ENCODE data around the gene WNT2B.

The WNT2B gene

GRCh38 chr1:112509005-112509659 is 367 bp downstream of the WNT2B start:
- Histone ChIP-seq H2AFZ (ENCODE audit: insufficient read depth, low read length, poor library complexity) (peak overlapping the region; percentile 19), H2BK5ac (ENCODE audit: low read depth, low read length, poor library complexity) (no peak overlapping the region), H3K23ac (ENCODE audit: low read length) (no peak overlapping the region), H4K8ac (ENCODE audit: low read depth, low read length) (no peak overlapping the region), H3K18ac (ENCODE audit: low read length) (no peak overlapping the region), H3K4me3 (ENCODE audit: low read depth, low read length) (peak overlapping the region; percentile 70), H3K14ac (ENCODE audit: low read length) (no peak overlapping the region), H2BK120ac (ENCODE audit: insufficient read depth, low read length, poor library complexity) (no peak overlapping the region), H3K9ac (ENCODE audit: low read length) (no peak overlapping the region), H3K4me2 (ENCODE audit: low read length) (peak overlapping the region; percentile 65), H2BK12ac (ENCODE audit: low read length) (no peak overlapping the region), H3K9me3 (ENCODE audit: insufficient read depth, low read depth, low read length) (peaks cover 3% of the 10 kb centered on the region), H3K4me1 (ENCODE audit: control insufficient read depth in 1 of 2, insufficient read depth in 2 of 2, low read length in 2 of 2) (peaks cover 3 to 18% of the 10 kb centered on the region in 2 experiments), H3K79me2 (ENCODE audit: control insufficient read depth, insufficient read depth, low read length, poor library complexity) (no peaks in the 10 kb centered on the region), H3K36me3 (ENCODE audit: control insufficient read depth in 1 of 2, insufficient read depth in 2 of 2, low read length in 2 of 2) (no peaks in the 10 kb centered on the region), H3K27ac (ENCODE audit: low read depth, low read length) (no peak overlapping the region), H2AK5ac (ENCODE audit: low read length) (no peak overlapping the region), H3K4ac (ENCODE audit: low read depth, low read length) (no peak overlapping the region), H4K12ac (ENCODE audit: low read depth, low read length) (no peak overlapping the region), H4K91ac (ENCODE audit: low read depth, low read length) (no peak overlapping the region), H3K27me3 (ENCODE audit: insufficient read depth, low read length) (peaks cover 42% of the 10 kb centered on the region), H3K79me1 (ENCODE audit: low read length) (no peaks in the 10 kb centered on the region)
- peak in 1 of 2 donors; percentile 29 for DNase-seq
- no CpG with 5 or more reads among the region's 66 CpGs for WGBS (ENCODE audit: extremely low coverage, insufficient coverage, insufficient read length)

DNA sequence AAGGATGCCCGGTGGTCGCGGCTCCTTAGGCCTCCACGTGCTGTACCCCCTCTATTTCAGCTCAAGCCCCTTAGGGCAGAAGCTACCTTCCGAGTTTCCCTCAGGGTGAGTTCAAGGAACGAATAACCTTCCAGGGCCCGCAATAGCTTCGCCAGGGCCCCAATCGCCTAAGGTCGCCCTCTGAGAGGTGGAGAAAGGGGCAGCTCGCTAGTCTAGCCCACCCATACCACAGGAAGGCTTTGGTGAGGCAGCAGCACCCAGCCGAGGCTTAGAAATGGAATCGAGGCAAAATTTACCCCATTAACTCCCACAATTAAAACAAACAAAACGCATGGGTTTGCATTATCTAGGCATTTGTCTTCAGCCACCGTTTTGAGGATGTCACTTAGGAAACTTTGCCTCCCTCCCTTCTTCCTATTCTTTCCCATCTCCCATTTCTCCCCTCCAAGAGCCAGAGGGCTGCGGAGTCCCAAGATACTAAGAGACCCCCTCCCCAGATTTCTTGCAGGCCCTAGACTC is 954 bp downstream of the WNT2B start:
- H2AK5ac ChIP-seq (ENCODE audit: low read length), result no peak overlapping the region
- H3K27ac ChIP-seq (ENCODE audit: low read depth, low read length), result no peak overlapping the region
- DNase-seq, result no peak
- no peak overlapping the region for H2BK5ac ChIP-seq (ENCODE audit: low read depth, low read length, poor library complexity)
- no peak overlapping the region for H3K4me3 ChIP-seq (ENCODE audit: low read depth, low read length)
- no peak overlapping the region for H2BK120ac ChIP-seq (ENCODE audit: insufficient read depth, low read length, poor library complexity)
- H3K9me3 ChIP-seq (ENCODE audit: insufficient read depth, low read depth, low read length), result peaks cover 3% of the 10 kb centered on the region
- no peak overlapping the region for H4K8ac ChIP-seq (ENCODE audit: low read depth, low read length)
- no peak overlapping the region for H2AFZ ChIP-seq (ENCODE audit: insufficient read depth, low read length, poor library complexity)
- no peaks in the 10 kb centered on the region for H3K79me2 ChIP-seq (ENCODE audit: control insufficient read depth, insufficient read depth, low read length, poor library complexity)
- no peak overlapping the region for H4K12ac ChIP-seq (ENCODE audit: low read depth, low read length)
- peak overlapping the region; percentile 65 for H3K4me2 ChIP-seq (ENCODE audit: low read length)
- no peak overlapping the region for H3K9ac ChIP-seq (ENCODE audit: low read length)
- H3K4ac ChIP-seq (ENCODE audit: low read depth, low read length), result no peak overlapping the region
- H4K91ac ChIP-seq (ENCODE audit: low read depth, low read length), result no peak overlapping the region
- no peaks in the 10 kb centered on the region for H3K36me3 ChIP-seq (ENCODE audit: control insufficient read depth in 1 of 2, insufficient read depth in 2 of 2, low read length in 2 of 2)
- H3K79me1 ChIP-seq (ENCODE audit: low read length), result no peaks in the 10 kb centered on the region
- H3K4me1 ChIP-seq (ENCODE audit: control insufficient read depth in 1 of 2, insufficient read depth in 2 of 2, low read length in 2 of 2), result peaks cover 3 to 18% of the 10 kb centered on the region in 2 experiments
- no peak overlapping the region for H2BK12ac ChIP-seq (ENCODE audit: low read length)
- no CpG with 5 or more reads among the region's 16 CpGs for WGBS (ENCODE audit: extremely low coverage, insufficient coverage, insufficient read length)
- no peak overlapping the region for H3K18ac ChIP-seq (ENCODE audit: low read length)
- no peak overlapping the region for H3K23ac ChIP-seq (ENCODE audit: low read length)
- no peak overlapping the region for H3K14ac ChIP-seq (ENCODE audit: low read length)
- H3K27me3 ChIP-seq (ENCODE audit: insufficient read depth, low read length), result peaks cover 40% of the 10 kb centered on the region

GRCh38 chr1:112510340-112510739 is 1.6 kb downstream of the WNT2B start:
- H3K4me2 ChIP-seq (ENCODE audit: low read length), result peak overlapping the region; percentile 23
- no peak overlapping the region for H4K91ac ChIP-seq (ENCODE audit: low read depth, low read length)
- DNase-seq, result no peak
- H4K8ac ChIP-seq (ENCODE audit: low read depth, low read length), result no peak overlapping the region
- peaks cover 3% of the 10 kb centered on the region for H3K9me3 ChIP-seq (ENCODE audit: insufficient read depth, low read depth, low read length)
- H3K9ac ChIP-seq (ENCODE audit: low read length), result no peak overlapping the region
- no peak overlapping the region for H3K23ac ChIP-seq (ENCODE audit: low read length)
- H3K14ac ChIP-seq (ENCODE audit: low read length), result no peak overlapping the region
- no CpG with 5 or more reads among the region's 7 CpGs for WGBS (ENCODE audit: extremely low coverage, insufficient coverage, insufficient read length)
- H3K36me3 ChIP-seq (ENCODE audit: control insufficient read depth in 1 of 2, insufficient read depth in 2 of 2, low read length in 2 of 2), result no peaks in the 10 kb centered on the region
- H3K4ac ChIP-seq (ENCODE audit: low read depth, low read length), result no peak overlapping the region
- H3K27me3 ChIP-seq (ENCODE audit: insufficient read depth, low read length), result peaks cover 40% of the 10 kb centered on the region
- H2AFZ ChIP-seq (ENCODE audit: insufficient read depth, low read length, poor library complexity), result no peak overlapping the region
- no peaks in the 10 kb centered on the region for H3K79me1 ChIP-seq (ENCODE audit: low read length)
- no peak overlapping the region for H2BK120ac ChIP-seq (ENCODE audit: insufficient read depth, low read length, poor library complexity)
- H3K4me3 ChIP-seq (ENCODE audit: low read depth, low read length), result no peak overlapping the region
- peaks cover 5 to 20% of the 10 kb centered on the region in 2 experiments for H3K4me1 ChIP-seq (ENCODE audit: control insufficient read depth in 1 of 2, insufficient read depth in 2 of 2, low read length in 2 of 2)
- no peaks in the 10 kb centered on the region for H3K79me2 ChIP-seq (ENCODE audit: control insufficient read depth, insufficient read depth, low read length, poor library complexity)
- no peak overlapping the region for H2BK12ac ChIP-seq (ENCODE audit: low read length)
- no peak overlapping the region for H3K27ac ChIP-seq (ENCODE audit: low read depth, low read length)
- H4K12ac ChIP-seq (ENCODE audit: low read depth, low read length), result no peak overlapping the region
- H2BK5ac ChIP-seq (ENCODE audit: low read depth, low read length, poor library complexity), result no peak overlapping the region
- H3K18ac ChIP-seq (ENCODE audit: low read length), result no peak overlapping the region
- no peak overlapping the region for H2AK5ac ChIP-seq (ENCODE audit: low read length)

DNA sequence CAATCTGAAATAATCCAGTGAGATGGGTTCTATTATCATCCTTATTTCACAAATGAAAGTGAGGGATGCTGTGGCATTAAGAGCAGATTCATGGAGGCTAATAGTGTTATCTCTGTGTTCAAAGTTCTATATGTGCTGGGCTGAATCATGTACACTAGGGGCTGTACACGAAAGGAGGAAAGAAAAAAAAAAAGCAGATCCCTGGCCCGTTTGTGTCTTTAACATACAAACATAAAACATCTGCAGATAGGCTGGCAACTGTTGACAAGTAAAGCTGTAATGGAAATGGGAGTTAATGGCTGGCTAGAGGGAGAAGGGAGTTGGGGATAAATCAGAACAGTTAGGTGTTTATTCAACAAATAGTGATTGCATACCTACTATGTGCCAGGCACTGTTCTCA is 3.1 kb downstream of the WNT2B start:
- Histone ChIP-seq H4K91ac (ENCODE audit: low read depth, low read length) (no peak overlapping the region), H3K23ac (ENCODE audit: low read length) (no peak overlapping the region), H3K79me1 (ENCODE audit: low read length) (no peaks in the 10 kb centered on the region), H3K9ac (ENCODE audit: low read length) (no peak overlapping the region), H3K79me2 (ENCODE audit: control insufficient read depth, insufficient read depth, low read length, poor library complexity) (no peaks in the 10 kb centered on the region), H3K36me3 (ENCODE audit: control insufficient read depth in 1 of 2, insufficient read depth in 2 of 2, low read length in 2 of 2) (no peaks in the 10 kb centered on the region), H2BK120ac (ENCODE audit: insufficient read depth, low read length, poor library complexity) (no peak overlapping the region), H4K8ac (ENCODE audit: low read depth, low read length) (no peak overlapping the region), H2AK5ac (ENCODE audit: low read length) (no peak overlapping the region), H3K14ac (ENCODE audit: low read length) (no peak overlapping the region), H2AFZ (ENCODE audit: insufficient read depth, low read length, poor library complexity) (no peak overlapping the region), H3K4me3 (ENCODE audit: low read depth, low read length) (no peak overlapping the region), H3K9me3 (ENCODE audit: insufficient read depth, low read depth, low read length) (peaks cover 3% of the 10 kb centered on the region), H3K4me2 (ENCODE audit: low read length) (no peak overlapping the region), H3K27ac (ENCODE audit: low read depth, low read length) (no peak overlapping the region), H3K27me3 (ENCODE audit: insufficient read depth, low read length) (peaks cover 38% of the 10 kb centered on the region), H2BK12ac (ENCODE audit: low read length) (no peak overlapping the region), H2BK5ac (ENCODE audit: low read depth, low read length, poor library complexity) (no peak overlapping the region), H3K4me1 (ENCODE audit: control insufficient read depth in 1 of 2, insufficient read depth in 2 of 2, low read length in 2 of 2) (peaks cover 14 to 27% of the 10 kb centered on the region in 2 experiments), H4K12ac (ENCODE audit: low read depth, low read length) (no peak overlapping the region), H3K18ac (ENCODE audit: low read length) (no peak overlapping the region), H3K4ac (ENCODE audit: low read depth, low read length) (no peak overlapping the region)
- no CpG with 5 or more reads among the region's 2 CpGs for WGBS (ENCODE audit: extremely low coverage, insufficient coverage, insufficient read length)
- no peak for DNase-seq
